Neural progenitor cell (in vitro differentiated cells): ENCODE data around the gene GCNT1. TPM values are rescaled to one million over a fixed set of nuclear protein-coding genes. Genes with fewer than 3 reads are reported as not detected.

Experiments
- DNase-seq: peaks from one replicate; pipeline ENCODE4 v3.0.0-alpha.2; 2016; ENCODE audit warnings: low spot score
- H2AFZ ChIP-seq: fragments of 200-600 bp; sonication (generic); replicated peaks from 2 replicates; pipeline ENCODE4 v1.6.1; 2016; ENCODE audit warnings: antibody characterized with exemption
- H3F3A ChIP-seq: fragments of 200-600 bp; sonication (generic); 2 replicates; pipeline ENCODE4 v1.6.1; 2016; ENCODE audit warnings: antibody characterized with exemption, low read depth
- H3K27ac ChIP-seq: fragments of 200-600 bp; sonication (generic); 2 replicates; pipeline ENCODE4 v1.5.1; 2016; ENCODE audit warnings: mild to moderate bottlenecking
- H3K27me3 ChIP-seq: fragments of 200-600 bp; sonication (generic); 2 replicates; pipeline ENCODE4 v1.6.1; 2016; ENCODE audit warnings: mild to moderate bottlenecking, moderate library complexity
- H3K36me3 ChIP-seq: fragments of 200-600 bp; sonication (generic); 2 replicates; pipeline ENCODE4 v1.5.1; 2016
- H3K4me1 ChIP-seq: fragments of 200-600 bp; sonication (generic); 2 replicates; pipeline ENCODE4 v1.6.1; 2016; ENCODE audit warnings: mixed run types
- H3K4me2 ChIP-seq: fragments of 200-600 bp; sonication (generic); 2 replicates; pipeline ENCODE4 v1.6.1; 2016
- H3K4me3 ChIP-seq: fragments of 200-600 bp; sonication (generic); 2 replicates; pipeline ENCODE4 v1.5.1; 2016
- H3K79me2 ChIP-seq: fragments of 200-600 bp; sonication (generic); 2 replicates; pipeline ENCODE4 v1.6.1; 2016; ENCODE audit warnings: low read depth
- H3K9ac ChIP-seq: fragments of 200-600 bp; sonication (generic); 2 replicates; pipeline ENCODE4 v1.6.1; 2016
- H3K9me3 ChIP-seq: fragments of 200-600 bp; sonication (generic); 2 replicates; pipeline ENCODE4 v1.5.1; 2016; ENCODE audit warnings: low read depth
- H4K20me1 ChIP-seq: fragments of 200-600 bp; sonication (generic); 2 replicates; pipeline ENCODE4 v1.6.1; 2016; ENCODE audit warnings: low read depth
- H3K27ac Mint-ChIP-seq: 3 replicates; pipeline ENCODE4 v1.8.0; 2021; ENCODE audit warnings: mixed read lengths
- H3K27me3 Mint-ChIP-seq: 2 replicates; pipeline ENCODE4 v1.8.0; 2022; ENCODE audit warnings: low read depth, mild to moderate bottlenecking, inconsistent platforms, moderate library complexity, mixed read lengths; ENCODE audit not compliant: insufficient read depth
- H3K36me3 Mint-ChIP-seq: 3 replicates; pipeline ENCODE4 v1.8.0; 2021; ENCODE audit warnings: mixed read lengths
- H3K4me1 Mint-ChIP-seq: 3 replicates; pipeline ENCODE4 v1.8.0; 2021; ENCODE audit warnings: mixed read lengths
- H3K4me3 Mint-ChIP-seq: 3 replicates; pipeline ENCODE4 v1.8.0; 2021; ENCODE audit warnings: mild to moderate bottlenecking, moderate library complexity, mixed read lengths
- H3K9me3 Mint-ChIP-seq: 3 replicates; pipeline ENCODE4 v1.8.0; 2020; ENCODE audit warnings: mixed read lengths
- CTCF ChIP-seq: fragments of 200-600 bp; sonication (generic); IDR thresholded peaks from 2 replicates; pipeline ENCODE4 v1.5.1; 2017; ENCODE audit warnings: antibody characterized with exemption, mild to moderate bottlenecking
- EZH2 ChIP-seq: fragments of 200-600 bp; sonication (generic); IDR thresholded peaks from 2 replicates; pipeline ENCODE4 v1.6.1; 2017; ENCODE audit warnings: antibody characterized with exemption, mild to moderate bottlenecking, moderate library complexity
- EZH2phosphoT487 ChIP-seq: fragments of 200-600 bp; sonication (generic); IDR thresholded peaks from 2 replicates; pipeline ENCODE4 v1.6.1; 2017; ENCODE audit warnings: antibody characterized with exemption
- total RNA-seq: library from RNA; depleted of rRNA; stranded (reverse); fragments of >200 nt; gene quantifications from 2 replicates; pipeline ENCODE4 v1.2.3, GENCODE V29; 2015; ENCODE audit warnings: low replicate concordance

Gene GCNT1
- total RNA-seq, 1 donor from 2014 or later, result 25.5 TPM

DNA sequence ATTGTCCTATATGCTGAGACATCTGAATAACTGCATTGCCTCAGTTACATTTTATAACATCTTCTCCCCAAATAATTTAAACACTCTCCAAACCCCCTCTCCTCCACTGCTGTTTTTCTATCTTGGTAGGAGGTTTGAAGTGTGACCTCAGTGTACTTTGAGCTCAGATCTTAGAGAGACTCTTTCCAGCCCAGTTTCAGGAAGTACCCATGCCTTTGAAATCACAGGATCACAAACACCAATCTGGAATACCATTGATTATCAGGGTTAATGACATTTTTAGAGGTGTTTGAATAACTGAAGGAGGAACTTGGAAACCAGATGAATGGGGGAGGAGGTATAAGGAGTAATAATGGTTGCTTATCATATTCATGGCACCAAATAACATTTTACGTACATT, 93.2 kb downstream of the GCNT1 start:
- no peaks in the 10 kb centered on the region for H3K36me3 Mint-ChIP-seq
- Histone ChIP-seq H3K4me1 (no peaks in the 10 kb centered on the region), H3K9ac (no peak overlapping the region), H3K4me2 (no peak overlapping the region), H3K79me2 (no peaks in the 10 kb centered on the region), H3K36me3 (no peaks in the 10 kb centered on the region), H2AFZ (no peak overlapping the region), H4K20me1 (no peaks in the 10 kb centered on the region), H3K27me3 (no peaks in the 10 kb centered on the region), H3K4me3 (no peak overlapping the region), H3F3A (no peaks in the 10 kb centered on the region), H3K27ac (no peak overlapping the region), H3K9me3 (no peaks in the 10 kb centered on the region)
- DNase-seq, result no peak
- H3K27me3 Mint-ChIP-seq, result peaks cover 2% of the 10 kb centered on the region
- TF ChIP-seq EZH2phosphoT487 (no peak), CTCF (no peak), EZH2 (no peak)
- H3K4me3 Mint-ChIP-seq, result no peak overlapping the region
- peaks cover 8% of the 10 kb centered on the region for H3K4me1 Mint-ChIP-seq
- H3K9me3 Mint-ChIP-seq, result no peaks in the 10 kb centered on the region
- H3K27ac Mint-ChIP-seq, result no peak overlapping the region

GRCh38 chr9:76552751-76553455, 93.9 kb downstream of the GCNT1 start:
- no peak overlapping the region for H3K4me3 ChIP-seq
- H2AFZ ChIP-seq, result peak overlapping the region; percentile 45
- H3K4me2 ChIP-seq, result no peak overlapping the region
- no peaks in the 10 kb centered on the region for H3K4me1 ChIP-seq
- Mint-ChIP-seq H3K36me3 (no peaks in the 10 kb centered on the region), H3K9me3 (no peaks in the 10 kb centered on the region), H3K4me1 (peaks cover 8% of the 10 kb centered on the region), H3K27me3 (peaks cover 2% of the 10 kb centered on the region), H3K4me3 (no peak overlapping the region), H3K27ac (no peak overlapping the region)
- no peaks in the 10 kb centered on the region for H3F3A ChIP-seq
- no peaks in the 10 kb centered on the region for H3K9me3 ChIP-seq
- H3K27ac ChIP-seq, result no peak overlapping the region
- H3K79me2 ChIP-seq, result no peaks in the 10 kb centered on the region
- H3K27me3 ChIP-seq, result no peaks in the 10 kb centered on the region
- no peak overlapping the region for H3K9ac ChIP-seq
- no peaks in the 10 kb centered on the region for H4K20me1 ChIP-seq
- DNase-seq, result peak; percentile 11
- H3K36me3 ChIP-seq, result no peaks in the 10 kb centered on the region
- TF ChIP-seq EZH2 (no peak), EZH2phosphoT487 (no peak), CTCF (no peak)

GRCh38 chr9:76553680-76554079, 94.7 kb downstream of the GCNT1 start:
- no peak overlapping the region for H3K27ac ChIP-seq
- no peaks in the 10 kb centered on the region for H3F3A ChIP-seq
- no peaks in the 10 kb centered on the region for H3K27me3 ChIP-seq
- no peaks in the 10 kb centered on the region for H3K9me3 Mint-ChIP-seq
- H3K4me3 Mint-ChIP-seq, result no peak overlapping the region
- peaks cover 6% of the 10 kb centered on the region for H3K27me3 Mint-ChIP-seq
- H2AFZ ChIP-seq, result peak overlapping the region; percentile 45
- no peak for DNase-seq
- TF ChIP-seq EZH2phosphoT487 (no peak), EZH2 (no peak), CTCF (no peak)
- H4K20me1 ChIP-seq, result no peaks in the 10 kb centered on the region
- H3K9me3 ChIP-seq, result no peaks in the 10 kb centered on the region
- H3K36me3 Mint-ChIP-seq, result no peaks in the 10 kb centered on the region
- no peak overlapping the region for H3K27ac Mint-ChIP-seq
- H3K4me3 ChIP-seq, result no peak overlapping the region
- peaks cover 8% of the 10 kb centered on the region for H3K4me1 Mint-ChIP-seq
- H3K4me1 ChIP-seq, result no peaks in the 10 kb centered on the region
- H3K9ac ChIP-seq, result no peak overlapping the region
- no peaks in the 10 kb centered on the region for H3K79me2 ChIP-seq
- H3K36me3 ChIP-seq, result no peaks in the 10 kb centered on the region
- no peak overlapping the region for H3K4me2 ChIP-seq

Other genes starting within 250 kb of the GCNT1 start
- gene RFK, start 64.8 kb upstream of the GCNT1 start, total RNA-seq, result 18.7 and 24.7 TPM in 2 replicates